ENCODE data around the gene GNAI1. TPM values are rescaled to one million over a fixed set of nuclear protein-coding genes. Genes with fewer than 3 reads are reported as not detected.

Gene GNAI1
- total RNA-seq, 1 experiment from 2014 or later = not detected

GRCh38 chr7:80257756-80258155 is 123.1 kb downstream of the GNAI1 start:
- no peaks in the 10 kb centered on the region for H3K4me1 ChIP-seq (ENCODE audit: low read length)
- no peak overlapping the region for H2AFZ ChIP-seq (ENCODE audit: low read length)
- no peaks in the 10 kb centered on the region for H3K79me2 ChIP-seq (ENCODE audit: low read length)
- no peak overlapping the region for H3K9ac ChIP-seq (ENCODE audit: low read length)
- no peaks in the 10 kb centered on the region for H4K20me1 ChIP-seq (ENCODE audit: insufficient read depth, low read depth, low read length)
- DNase-seq = no peak
- H3K9me3 ChIP-seq (ENCODE audit: low read length) = peaks cover 6% of the 10 kb centered on the region; the same call in 1 of the 2 replicates
- no peaks in the 10 kb centered on the region for H3K36me3 ChIP-seq (ENCODE audit: insufficient read depth, low read length)
- H3K27ac ChIP-seq (ENCODE audit: low read length) = no peak overlapping the region
- H3K4me3 ChIP-seq (ENCODE audit: low read length) = no peak overlapping the region
- H3K4me2 ChIP-seq (ENCODE audit: low read depth, low read length, poor library complexity, severe bottlenecking) = no peak overlapping the region
- H3K9me2 ChIP-seq (replicated peaks; ENCODE audit: insufficient read depth, low read length) = no peaks in the 10 kb centered on the region; the same call in 1 of the 2 replicates
- no peaks in the 10 kb centered on the region for H3K27me3 ChIP-seq (ENCODE audit: low read length)

GRCh38 chr7:80260606-80261005 is 126.0 kb downstream of the GNAI1 start:
- H3K79me2 ChIP-seq (ENCODE audit: low read length) = no peaks in the 10 kb centered on the region
- no peak overlapping the region for H3K4me2 ChIP-seq (ENCODE audit: low read depth, low read length, poor library complexity, severe bottlenecking)
- H4K20me1 ChIP-seq (ENCODE audit: insufficient read depth, low read depth, low read length) = no peaks in the 10 kb centered on the region
- H3K9ac ChIP-seq (ENCODE audit: low read length) = no peak overlapping the region
- H2AFZ ChIP-seq (ENCODE audit: low read length) = no peak overlapping the region
- DNase-seq = no peak
- no peaks in the 10 kb centered on the region for H3K27me3 ChIP-seq (ENCODE audit: low read length)
- no peak overlapping the region for H3K27ac ChIP-seq (ENCODE audit: low read length)
- peaks cover 6% of the 10 kb centered on the region; the same call in 1 of the 2 replicates for H3K9me3 ChIP-seq (ENCODE audit: low read length)
- H3K4me3 ChIP-seq (ENCODE audit: low read length) = no peak overlapping the region
- no peaks in the 10 kb centered on the region for H3K4me1 ChIP-seq (ENCODE audit: low read length)
- no peaks in the 10 kb centered on the region for H3K36me3 ChIP-seq (ENCODE audit: insufficient read depth, low read length)
- no peaks in the 10 kb centered on the region; the same call in 1 of the 2 replicates for H3K9me2 ChIP-seq (replicated peaks; ENCODE audit: insufficient read depth, low read length)

- no peaks in the 10 kb centered on the region; the same call in 1 of the 2 replicates for H3K9me2 ChIP-seq (replicated peaks; ENCODE audit: insufficient read depth, low read length)
- no peak overlapping the region for H3K27ac ChIP-seq (ENCODE audit: low read length)
- H3K27me3 ChIP-seq (ENCODE audit: low read length) = no peaks in the 10 kb centered on the region
- H2AFZ ChIP-seq (ENCODE audit: low read length) = no peak overlapping the region
- H3K79me2 ChIP-seq (ENCODE audit: low read length) = no peaks in the 10 kb centered on the region
- no peak overlapping the region for H3K9ac ChIP-seq (ENCODE audit: low read length)
- no peaks in the 10 kb centered on the region for H4K20me1 ChIP-seq (ENCODE audit: insufficient read depth, low read depth, low read length)
- H3K4me1 ChIP-seq (ENCODE audit: low read length) = no peaks in the 10 kb centered on the region
- peaks cover 11% of the 10 kb centered on the region; the same call in 1 of the 2 replicates for H3K9me3 ChIP-seq (ENCODE audit: low read length)
- no peaks in the 10 kb centered on the region for H3K36me3 ChIP-seq (ENCODE audit: insufficient read depth, low read length)
- no peak overlapping the region for H3K4me2 ChIP-seq (ENCODE audit: low read depth, low read length, poor library complexity, severe bottlenecking)
- H3K4me3 ChIP-seq (ENCODE audit: low read length) = no peak overlapping the region
- no peak for DNase-seq
These were observed 128.7 kb downstream of the GNAI1 start for GRCh38 chr7:80263333-80263732.

GRCh38 chr7:80263821-80264220 is 129.2 kb downstream of the GNAI1 start:
- no peaks in the 10 kb centered on the region for H3K79me2 ChIP-seq (ENCODE audit: low read length)
- H3K4me3 ChIP-seq (ENCODE audit: low read length) = no peak overlapping the region
- H3K4me1 ChIP-seq (ENCODE audit: low read length) = no peaks in the 10 kb centered on the region
- H4K20me1 ChIP-seq (ENCODE audit: insufficient read depth, low read depth, low read length) = no peaks in the 10 kb centered on the region
- H3K9me3 ChIP-seq (ENCODE audit: low read length) = peaks cover 11% of the 10 kb centered on the region; the same call in 1 of the 2 replicates
- H3K4me2 ChIP-seq (ENCODE audit: low read depth, low read length, poor library complexity, severe bottlenecking) = no peak overlapping the region
- H3K9me2 ChIP-seq (replicated peaks; ENCODE audit: insufficient read depth, low read length) = no peaks in the 10 kb centered on the region; the same call in 1 of the 2 replicates
- no peak for DNase-seq
- no peaks in the 10 kb centered on the region for H3K36me3 ChIP-seq (ENCODE audit: insufficient read depth, low read length)
- H3K9ac ChIP-seq (ENCODE audit: low read length) = no peak overlapping the region
- H3K27ac ChIP-seq (ENCODE audit: low read length) = no peak overlapping the region
- H2AFZ ChIP-seq (ENCODE audit: low read length) = no peak overlapping the region
- no peaks in the 10 kb centered on the region for H3K27me3 ChIP-seq (ENCODE audit: low read length)

GRCh38 chr7:80264769-80265495 is 130.3 kb downstream of the GNAI1 start:
- H2AFZ ChIP-seq (ENCODE audit: low read length) = no peak overlapping the region
- no peaks in the 10 kb centered on the region; the same call in 1 of the 2 replicates for H3K9me2 ChIP-seq (replicated peaks; ENCODE audit: insufficient read depth, low read length)
- DNase-seq = no peak
- no peak overlapping the region for H3K4me3 ChIP-seq (ENCODE audit: low read length)
- H3K4me1 ChIP-seq (ENCODE audit: low read length) = no peaks in the 10 kb centered on the region
- H3K36me3 ChIP-seq (ENCODE audit: insufficient read depth, low read length) = no peaks in the 10 kb centered on the region
- H4K20me1 ChIP-seq (ENCODE audit: insufficient read depth, low read depth, low read length) = no peaks in the 10 kb centered on the region
- H3K9me3 ChIP-seq (ENCODE audit: low read length) = peaks cover 10% of the 10 kb centered on the region; the same call in 1 of the 2 replicates
- no peaks in the 10 kb centered on the region for H3K79me2 ChIP-seq (ENCODE audit: low read length)
- H3K27ac ChIP-seq (ENCODE audit: low read length) = no peak overlapping the region
- H3K9ac ChIP-seq (ENCODE audit: low read length) = no peak overlapping the region
- no peaks in the 10 kb centered on the region for H3K27me3 ChIP-seq (ENCODE audit: low read length)
- H3K4me2 ChIP-seq (ENCODE audit: low read depth, low read length, poor library complexity, severe bottlenecking) = no peak overlapping the region

GRCh38 chr7:80272560-80273239 is 138.1 kb downstream of the GNAI1 start:
- Histone ChIP-seq H3K27me3 (ENCODE audit: low read length) (no peaks in the 10 kb centered on the region), H3K9me3 (ENCODE audit: low read length) (peaks cover 6% of the 10 kb centered on the region), H3K79me2 (ENCODE audit: low read length) (no peaks in the 10 kb centered on the region), H3K4me1 (ENCODE audit: low read length) (no peaks in the 10 kb centered on the region), H4K20me1 (ENCODE audit: insufficient read depth, low read depth, low read length) (no peaks in the 10 kb centered on the region), H3K4me2 (ENCODE audit: low read depth, low read length, poor library complexity, severe bottlenecking) (no peak overlapping the region), H3K36me3 (ENCODE audit: insufficient read depth, low read length) (no peaks in the 10 kb centered on the region), H3K4me3 (ENCODE audit: low read length) (no peak overlapping the region), H3K27ac (ENCODE audit: low read length) (no peak overlapping the region), H3K9ac (ENCODE audit: low read length) (no peak overlapping the region), H2AFZ (ENCODE audit: low read length) (no peak overlapping the region), H3K9me2 (replicated peaks; ENCODE audit: insufficient read depth, low read length) (no peaks in the 10 kb centered on the region; the same call in 1 of the 2 replicates)
- no peak for DNase-seq

- no peaks in the 10 kb centered on the region for H3K36me3 ChIP-seq (ENCODE audit: insufficient read depth, low read length)
- DNase-seq = no peak
- H3K9me2 ChIP-seq (replicated peaks; ENCODE audit: insufficient read depth, low read length) = no peaks in the 10 kb centered on the region; the same call in 1 of the 2 replicates
- no peaks in the 10 kb centered on the region for H3K79me2 ChIP-seq (ENCODE audit: low read length)
- H3K9me3 ChIP-seq (ENCODE audit: low read length) = peaks cover 6% of the 10 kb centered on the region
- no peaks in the 10 kb centered on the region for H3K27me3 ChIP-seq (ENCODE audit: low read length)
- H2AFZ ChIP-seq (ENCODE audit: low read length) = no peak overlapping the region
- no peak overlapping the region for H3K27ac ChIP-seq (ENCODE audit: low read length)
- no peak overlapping the region for H3K9ac ChIP-seq (ENCODE audit: low read length)
- H4K20me1 ChIP-seq (ENCODE audit: insufficient read depth, low read depth, low read length) = no peaks in the 10 kb centered on the region
- H3K4me3 ChIP-seq (ENCODE audit: low read length) = no peak overlapping the region
- no peak overlapping the region for H3K4me2 ChIP-seq (ENCODE audit: low read depth, low read length, poor library complexity, severe bottlenecking)
- H3K4me1 ChIP-seq (ENCODE audit: low read length) = no peaks in the 10 kb centered on the region
These were observed 138.7 kb downstream of the GNAI1 start for GRCh38 chr7:80273327-80273726.

GRCh38 chr7:80275192-80275605 is 140.6 kb downstream of the GNAI1 start:
- Histone ChIP-seq H3K27ac (ENCODE audit: low read length) (no peak overlapping the region), H3K9me3 (ENCODE audit: low read length) (peaks cover 6% of the 10 kb centered on the region), H3K9me2 (replicated peaks; ENCODE audit: insufficient read depth, low read length) (no peaks in the 10 kb centered on the region), H3K27me3 (ENCODE audit: low read length) (no peaks in the 10 kb centered on the region), H3K4me2 (ENCODE audit: low read depth, low read length, poor library complexity, severe bottlenecking) (no peak overlapping the region), H3K4me1 (ENCODE audit: low read length) (no peaks in the 10 kb centered on the region), H3K9ac (ENCODE audit: low read length) (no peak overlapping the region), H3K79me2 (ENCODE audit: low read length) (no peaks in the 10 kb centered on the region), H3K36me3 (ENCODE audit: insufficient read depth, low read length) (no peaks in the 10 kb centered on the region), H3K4me3 (ENCODE audit: low read length) (no peak overlapping the region), H2AFZ (ENCODE audit: low read length) (no peak overlapping the region), H4K20me1 (ENCODE audit: insufficient read depth, low read depth, low read length) (no peaks in the 10 kb centered on the region)
- DNase-seq = no peak

Data from Karpas-422 (cell line).